Activated naive CD4-positive, alpha-beta T cell treated with anti-CD3 and anti-CD28 coated beads, Interleukin-2, amount 10 ng/mL, durations not matched to agents 7 days and 5 days (primary cell): ENCODE measurements around the gene ZDHHC11B.
"Not testable (repeated sequence)": the region's sequence is repeated elsewhere in the genome, so short reads cannot be mapped to it uniquely, and the experiment has no call there.

Source experiments
- CTCF ChIA-PET: fragments of 350-600 bp; sonication (Branson Sonifier 250); formaldehyde crosslinking; loops from one replicate; lab custom pipeline; 2021; ENCODE audit warnings: antibody characterized with exemption; lab: Charles Lee
- DNase-seq: peaks from one replicate; pipeline ENCODE4 v3.0.0-alpha.2; 2020
- H3K27ac Mint-ChIP-seq: one replicate; pipeline ENCODE4 v1.8.0; 2021; ENCODE audit warnings: mild to moderate bottlenecking, moderate library complexity, mixed read lengths
- H3K27me3 Mint-ChIP-seq: one replicate; pipeline ENCODE4 v1.8.0; 2021; ENCODE audit warnings: mild to moderate bottlenecking, mixed read lengths
- H3K36me3 Mint-ChIP-seq: one replicate; pipeline ENCODE4 v1.8.0; 2021; ENCODE audit warnings: mixed read lengths
- H3K4me1 Mint-ChIP-seq: one replicate; pipeline ENCODE4 v1.8.0; 2021; ENCODE audit warnings: mixed read lengths
- H3K4me3 Mint-ChIP-seq: one replicate; pipeline ENCODE4 v1.8.0; 2021; ENCODE audit warnings: mild to moderate bottlenecking, moderate library complexity, mixed read lengths
- H3K9me3 Mint-ChIP-seq: one replicate; pipeline ENCODE4 v1.8.0; 2021; ENCODE audit warnings: mixed read lengths

The ZDHHC11B gene

GRCh38 chr5:777756-778161 is 6.8 kb downstream of the ZDHHC11B start:
- H3K36me3 Mint-ChIP-seq: no peaks in the 10 kb centered on the region
- no peaks in the 10 kb centered on the region for H3K9me3 Mint-ChIP-seq
- H3K27me3 Mint-ChIP-seq: peaks cover 4% of the 10 kb centered on the region
- no peak overlapping the region for H3K4me3 Mint-ChIP-seq
- H3K27ac Mint-ChIP-seq: no peak overlapping the region
- CTCF ChIA-PET: no interaction called here
- no peaks in the 10 kb centered on the region for H3K4me1 Mint-ChIP-seq
- DNase-seq: no peak

GRCh38 chr5:776862-777711 is 7.4 kb downstream of the ZDHHC11B start:
- no peak overlapping the region for H3K4me3 Mint-ChIP-seq
- H3K27me3 Mint-ChIP-seq: peaks cover 4% of the 10 kb centered on the region
- H3K27ac Mint-ChIP-seq: no peak overlapping the region
- no peaks in the 10 kb centered on the region for H3K9me3 Mint-ChIP-seq
- DNase-seq: no peak
- H3K4me1 Mint-ChIP-seq: no peaks in the 10 kb centered on the region
- CTCF ChIA-PET: no interaction called here
- no peaks in the 10 kb centered on the region for H3K36me3 Mint-ChIP-seq

GRCh38 chr5:775961-776861 is 8.3 kb downstream of the ZDHHC11B start:
- CTCF ChIA-PET: no interaction called here
- Mint-ChIP-seq H3K27me3 (peaks cover 4% of the 10 kb centered on the region), H3K27ac (no peak overlapping the region), H3K36me3 (no peaks in the 10 kb centered on the region), H3K9me3 (no peaks in the 10 kb centered on the region), H3K4me1 (no peaks in the 10 kb centered on the region), H3K4me3 (no peak overlapping the region)
- DNase-seq: no peak

- CTCF ChIA-PET, H3K27me3 Mint-ChIP-seq, H3K4me1 Mint-ChIP-seq, H3K36me3 Mint-ChIP-seq, H3K9me3 Mint-ChIP-seq, DNase-seq, H3K27ac Mint-ChIP-seq, H3K4me3 Mint-ChIP-seq: not testable (repeated sequence)
Observed at GRCh38 chr5:775595-775960, 9.0 kb downstream of the ZDHHC11B start.

GRCh38 chr5:774854-775505 is 9.5 kb downstream of the ZDHHC11B start:
- H3K4me1 Mint-ChIP-seq, CTCF ChIA-PET, H3K9me3 Mint-ChIP-seq, H3K36me3 Mint-ChIP-seq, DNase-seq, H3K27ac Mint-ChIP-seq, H3K4me3 Mint-ChIP-seq, H3K27me3 Mint-ChIP-seq: not testable (repeated sequence)

GRCh38 chr5:774304-774703 is 10.2 kb downstream of the ZDHHC11B start:
- H3K27ac Mint-ChIP-seq, H3K9me3 Mint-ChIP-seq, H3K4me3 Mint-ChIP-seq, H3K4me1 Mint-ChIP-seq, H3K27me3 Mint-ChIP-seq, DNase-seq, CTCF ChIA-PET, H3K36me3 Mint-ChIP-seq: not testable (repeated sequence)

- no peaks in the 10 kb centered on the region for H3K9me3 Mint-ChIP-seq
- no peak overlapping the region for H3K4me3 Mint-ChIP-seq
- CTCF ChIA-PET: no interaction called here
- no peak overlapping the region for H3K27ac Mint-ChIP-seq
- H3K36me3 Mint-ChIP-seq: no peaks in the 10 kb centered on the region
- no peaks in the 10 kb centered on the region for H3K4me1 Mint-ChIP-seq
- no peak for DNase-seq
- no peaks in the 10 kb centered on the region for H3K27me3 Mint-ChIP-seq
Observed at GRCh38 chr5:773517-774264, 10.8 kb downstream of the ZDHHC11B start.

- not testable (repeated sequence) for H3K27me3 Mint-ChIP-seq, H3K36me3 Mint-ChIP-seq, H3K27ac Mint-ChIP-seq
Observed at GRCh38 chr5:772931-773330, 11.6 kb downstream of the ZDHHC11B start.

GRCh38 chr5:772547-772890 is 12.0 kb downstream of the ZDHHC11B start:
- DNase-seq, CTCF ChIA-PET, H3K27me3 Mint-ChIP-seq, H3K36me3 Mint-ChIP-seq, H3K9me3 Mint-ChIP-seq, H3K4me3 Mint-ChIP-seq, H3K4me1 Mint-ChIP-seq, H3K27ac Mint-ChIP-seq: not testable (repeated sequence)

More at GRCh38 chr5:772931-773330, 11.6 kb downstream of the ZDHHC11B start:
- CTCF ChIA-PET, DNase-seq, H3K4me1 Mint-ChIP-seq, H3K4me3 Mint-ChIP-seq, H3K9me3 Mint-ChIP-seq: not testable (repeated sequence)

- H3K27ac Mint-ChIP-seq, H3K36me3 Mint-ChIP-seq, H3K27me3 Mint-ChIP-seq, H3K4me3 Mint-ChIP-seq, DNase-seq, CTCF ChIA-PET, H3K9me3 Mint-ChIP-seq, H3K4me1 Mint-ChIP-seq: not testable (repeated sequence)
Observed at GRCh38 chr5:771841-772546, 12.5 kb downstream of the ZDHHC11B start.

GRCh38 chr5:771087-771781 is 13.3 kb downstream of the ZDHHC11B start:
- H3K4me3 Mint-ChIP-seq, H3K36me3 Mint-ChIP-seq, H3K9me3 Mint-ChIP-seq, H3K27me3 Mint-ChIP-seq, CTCF ChIA-PET, DNase-seq, H3K27ac Mint-ChIP-seq, H3K4me1 Mint-ChIP-seq: not testable (repeated sequence)

GRCh38 chr5:770585-770984 is 13.9 kb downstream of the ZDHHC11B start:
- H3K4me1 Mint-ChIP-seq, H3K4me3 Mint-ChIP-seq, H3K27me3 Mint-ChIP-seq, CTCF ChIA-PET, H3K27ac Mint-ChIP-seq, H3K36me3 Mint-ChIP-seq, DNase-seq, H3K9me3 Mint-ChIP-seq: not testable (repeated sequence)

GRCh38 chr5:769485-770145 is 14.9 kb downstream of the ZDHHC11B start:
- H3K27ac Mint-ChIP-seq, H3K9me3 Mint-ChIP-seq, H3K36me3 Mint-ChIP-seq, H3K4me3 Mint-ChIP-seq, CTCF ChIA-PET, DNase-seq, H3K27me3 Mint-ChIP-seq, H3K4me1 Mint-ChIP-seq: not testable (repeated sequence)
